ENCODE data around the gene MFAP2.

MFAP2 gene

DNA sequence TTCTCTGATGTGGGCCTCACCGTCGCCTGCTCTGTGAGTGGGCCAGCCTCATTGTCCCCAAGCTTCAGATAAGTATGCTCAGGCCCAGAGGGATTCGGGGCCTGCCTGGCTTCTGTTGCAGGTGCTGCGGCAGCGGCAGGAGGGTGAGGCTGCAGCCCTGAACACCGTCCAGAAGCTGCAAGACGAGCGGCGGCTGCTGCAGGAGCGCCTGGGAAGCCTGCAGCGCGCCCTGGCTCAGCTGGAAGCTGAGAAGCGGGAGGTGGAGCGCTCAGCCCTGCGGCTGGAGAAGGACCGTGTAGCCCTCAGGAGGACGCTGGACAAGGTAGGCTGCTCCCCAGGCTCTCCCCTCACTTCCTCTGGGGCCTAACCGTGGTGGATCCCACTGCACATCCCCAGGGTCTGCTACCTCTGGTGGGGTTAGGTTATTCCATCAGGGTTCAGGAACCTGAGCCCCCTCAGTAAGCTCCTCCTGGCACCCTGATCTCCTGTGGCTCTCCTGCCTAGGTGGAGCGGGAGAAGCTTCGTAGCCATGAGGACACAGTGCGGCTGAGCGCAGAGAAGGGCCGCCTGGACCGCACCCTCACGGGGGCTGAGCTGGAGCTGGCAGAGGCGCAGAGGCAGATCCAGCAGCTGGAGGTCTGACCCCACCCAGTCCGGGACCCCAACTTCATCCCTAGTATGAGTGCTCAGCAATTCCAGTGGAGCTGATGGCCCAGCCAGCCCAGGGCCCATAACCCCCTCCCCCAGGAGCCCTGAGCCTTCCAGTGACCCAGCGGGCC is 10.1 kb downstream of the MFAP2 start:
- ATAC-seq: no peak
- TF ChIP-seq SNAI2 (CRISPR knock-in tag; IDR thresholded peaks at IDR 0.05) (no peak), ZNF8 (CRISPR knock-in tag; IDR thresholded peaks at IDR 0.05) (no peak), ZFP30 (CRISPR knock-in tag; IDR thresholded peaks at IDR 0.05) (no peak), CSDC2 (CRISPR knock-in tag; IDR thresholded peaks at IDR 0.05) (no peak), ZNF70 (CRISPR knock-in tag; IDR thresholded peaks at IDR 0.05) (no peak), TCF4 (CRISPR knock-in tag; IDR thresholded peaks at IDR 0.05; ENCODE audit: borderline replicate concordance) (no peak), ZFP3 (CRISPR knock-in tag; IDR thresholded peaks at IDR 0.05) (no peak), ZC3H10 (CRISPR knock-in tag; IDR thresholded peaks at IDR 0.05) (no peak), ZNF565 (CRISPR knock-in tag; conservative IDR thresholded peaks at IDR 0.05; ENCODE audit: low read depth) (no peak), ESRRG (CRISPR knock-in tag; IDR thresholded peaks at IDR 0.05) (no peak), GLIS3 (CRISPR knock-in tag; IDR thresholded peaks at IDR 0.05) (no peak), PPARA (CRISPR knock-in tag; IDR thresholded peaks at IDR 0.05; ENCODE audit: borderline replicate concordance) (no peak), ISL1 (CRISPR knock-in tag; IDR thresholded peaks at IDR 0.05) (no peak), BACH2 (CRISPR knock-in tag; IDR thresholded peaks at IDR 0.05; ENCODE audit: borderline replicate concordance) (no peak), ARNTL (CRISPR knock-in tag; IDR thresholded peaks at IDR 0.05; ENCODE audit: borderline replicate concordance, low read depth) (no peak)
- TF ChIP-seq, protein P1, sequence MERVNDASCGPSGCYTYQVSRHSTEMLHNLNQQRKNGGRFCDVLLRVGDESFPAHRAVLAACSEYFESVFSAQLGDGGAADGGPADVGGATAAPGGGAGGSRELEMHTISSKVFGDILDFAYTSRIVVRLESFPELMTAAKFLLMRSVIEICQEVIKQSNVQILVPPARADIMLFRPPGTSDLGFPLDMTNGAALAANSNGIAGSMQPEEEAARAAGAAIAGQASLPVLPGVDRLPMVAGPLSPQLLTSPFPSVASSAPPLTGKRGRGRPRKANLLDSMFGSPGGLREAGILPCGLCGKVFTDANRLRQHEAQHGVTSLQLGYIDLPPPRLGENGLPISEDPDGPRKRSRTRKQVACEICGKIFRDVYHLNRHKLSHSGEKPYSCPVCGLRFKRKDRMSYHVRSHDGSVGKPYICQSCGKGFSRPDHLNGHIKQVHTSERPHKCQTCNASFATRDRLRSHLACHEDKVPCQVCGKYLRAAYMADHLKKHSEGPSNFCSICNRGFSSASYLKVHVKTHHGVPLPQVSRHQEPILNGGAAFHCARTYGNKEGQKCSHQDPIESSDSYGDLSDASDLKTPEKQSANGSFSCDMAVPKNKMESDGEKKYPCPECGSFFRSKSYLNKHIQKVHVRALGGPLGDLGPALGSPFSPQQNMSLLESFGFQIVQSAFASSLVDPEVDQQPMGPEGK (CRISPR knock-in tag; IDR thresholded peaks at IDR 0.05; ENCODE audit: borderline replicate concordance): no peak
- TF ChIP-seq, protein P2, sequence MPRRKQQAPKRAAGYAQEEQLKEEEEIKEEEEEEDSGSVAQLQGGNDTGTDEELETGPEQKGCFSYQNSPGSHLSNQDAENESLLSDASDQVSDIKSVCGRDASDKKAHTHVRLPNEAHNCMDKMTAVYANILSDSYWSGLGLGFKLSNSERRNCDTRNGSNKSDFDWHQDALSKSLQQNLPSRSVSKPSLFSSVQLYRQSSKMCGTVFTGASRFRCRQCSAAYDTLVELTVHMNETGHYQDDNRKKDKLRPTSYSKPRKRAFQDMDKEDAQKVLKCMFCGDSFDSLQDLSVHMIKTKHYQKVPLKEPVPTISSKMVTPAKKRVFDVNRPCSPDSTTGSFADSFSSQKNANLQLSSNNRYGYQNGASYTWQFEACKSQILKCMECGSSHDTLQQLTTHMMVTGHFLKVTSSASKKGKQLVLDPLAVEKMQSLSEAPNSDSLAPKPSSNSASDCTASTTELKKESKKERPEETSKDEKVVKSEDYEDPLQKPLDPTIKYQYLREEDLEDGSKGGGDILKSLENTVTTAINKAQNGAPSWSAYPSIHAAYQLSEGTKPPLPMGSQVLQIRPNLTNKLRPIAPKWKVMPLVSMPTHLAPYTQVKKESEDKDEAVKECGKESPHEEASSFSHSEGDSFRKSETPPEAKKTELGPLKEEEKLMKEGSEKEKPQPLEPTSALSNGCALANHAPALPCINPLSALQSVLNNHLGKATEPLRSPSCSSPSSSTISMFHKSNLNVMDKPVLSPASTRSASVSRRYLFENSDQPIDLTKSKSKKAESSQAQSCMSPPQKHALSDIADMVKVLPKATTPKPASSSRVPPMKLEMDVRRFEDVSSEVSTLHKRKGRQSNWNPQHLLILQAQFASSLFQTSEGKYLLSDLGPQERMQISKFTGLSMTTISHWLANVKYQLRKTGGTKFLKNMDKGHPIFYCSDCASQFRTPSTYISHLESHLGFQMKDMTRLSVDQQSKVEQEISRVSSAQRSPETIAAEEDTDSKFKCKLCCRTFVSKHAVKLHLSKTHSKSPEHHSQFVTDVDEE (CRISPR knock-in tag; IDR thresholded peaks at IDR 0.05): no peak
- TF ChIP-seq, protein P3, sequence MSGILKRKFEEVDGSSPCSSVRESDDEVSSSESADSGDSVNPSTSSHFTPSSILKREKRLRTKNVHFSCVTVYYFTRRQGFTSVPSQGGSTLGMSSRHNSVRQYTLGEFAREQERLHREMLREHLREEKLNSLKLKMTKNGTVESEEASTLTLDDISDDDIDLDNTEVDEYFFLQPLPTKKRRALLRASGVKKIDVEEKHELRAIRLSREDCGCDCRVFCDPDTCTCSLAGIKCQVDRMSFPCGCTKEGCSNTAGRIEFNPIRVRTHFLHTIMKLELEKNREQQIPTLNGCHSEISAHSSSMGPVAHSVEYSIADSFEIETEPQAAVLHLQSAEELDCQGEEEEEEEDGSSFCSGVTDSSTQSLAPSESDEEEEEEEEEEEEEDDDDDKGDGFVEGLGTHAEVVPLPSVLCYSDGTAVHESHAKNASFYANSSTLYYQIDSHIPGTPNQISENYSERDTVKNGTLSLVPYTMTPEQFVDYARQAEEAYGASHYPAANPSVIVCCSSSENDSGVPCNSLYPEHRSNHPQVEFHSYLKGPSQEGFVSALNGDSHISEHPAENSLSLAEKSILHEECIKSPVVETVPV (CRISPR knock-in tag; IDR thresholded peaks at IDR 0.05): no peak

DNA sequence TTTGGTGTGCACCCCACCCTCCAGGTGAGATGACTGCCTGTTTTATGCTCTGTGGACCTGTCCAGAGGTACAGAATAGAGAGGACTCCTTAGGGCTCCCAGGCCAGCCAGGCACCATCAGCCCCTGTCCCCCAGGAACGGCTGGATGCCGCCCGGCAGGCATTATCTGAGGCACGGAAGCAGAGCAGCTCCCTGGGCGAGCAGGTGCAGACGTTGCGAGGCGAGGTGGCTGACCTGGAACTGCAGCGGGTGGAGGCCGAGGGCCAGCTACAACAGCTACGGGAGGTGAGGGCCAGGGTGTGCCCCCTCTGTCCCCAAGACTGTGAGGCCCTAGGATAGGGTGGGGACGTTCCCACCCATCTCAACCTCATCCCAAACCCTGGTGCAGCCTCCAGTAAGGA is 10.8 kb downstream of the MFAP2 start:
- ATAC-seq: no peak
- TF ChIP-seq ZFP3 (CRISPR knock-in tag; IDR thresholded peaks at IDR 0.05) (no peak), OSR1 (CRISPR knock-in tag; IDR thresholded peaks at IDR 0.05) (no peak), ZC3H10 (CRISPR knock-in tag; IDR thresholded peaks at IDR 0.05) (no peak), RARB (CRISPR knock-in tag; IDR thresholded peaks at IDR 0.05) (no peak), CSDC2 (CRISPR knock-in tag; IDR thresholded peaks at IDR 0.05) (no peak), GLIS3 (CRISPR knock-in tag; IDR thresholded peaks at IDR 0.05) (no peak), TOX (CRISPR knock-in tag; IDR thresholded peaks at IDR 0.05; ENCODE audit: borderline replicate concordance) (no peak), ISL1 (CRISPR knock-in tag; IDR thresholded peaks at IDR 0.05) (no peak), ZFP30 (CRISPR knock-in tag; IDR thresholded peaks at IDR 0.05) (no peak), BACH2 (CRISPR knock-in tag; IDR thresholded peaks at IDR 0.05; ENCODE audit: borderline replicate concordance) (no peak), ESRRG (CRISPR knock-in tag; IDR thresholded peaks at IDR 0.05) (no peak), PPARA (CRISPR knock-in tag; IDR thresholded peaks at IDR 0.05; ENCODE audit: borderline replicate concordance) (no peak), TCF4 (CRISPR knock-in tag; IDR thresholded peaks at IDR 0.05; ENCODE audit: borderline replicate concordance) (no peak), ZNF70 (CRISPR knock-in tag; IDR thresholded peaks at IDR 0.05) (no peak)
- TF ChIP-seq, protein P4, sequence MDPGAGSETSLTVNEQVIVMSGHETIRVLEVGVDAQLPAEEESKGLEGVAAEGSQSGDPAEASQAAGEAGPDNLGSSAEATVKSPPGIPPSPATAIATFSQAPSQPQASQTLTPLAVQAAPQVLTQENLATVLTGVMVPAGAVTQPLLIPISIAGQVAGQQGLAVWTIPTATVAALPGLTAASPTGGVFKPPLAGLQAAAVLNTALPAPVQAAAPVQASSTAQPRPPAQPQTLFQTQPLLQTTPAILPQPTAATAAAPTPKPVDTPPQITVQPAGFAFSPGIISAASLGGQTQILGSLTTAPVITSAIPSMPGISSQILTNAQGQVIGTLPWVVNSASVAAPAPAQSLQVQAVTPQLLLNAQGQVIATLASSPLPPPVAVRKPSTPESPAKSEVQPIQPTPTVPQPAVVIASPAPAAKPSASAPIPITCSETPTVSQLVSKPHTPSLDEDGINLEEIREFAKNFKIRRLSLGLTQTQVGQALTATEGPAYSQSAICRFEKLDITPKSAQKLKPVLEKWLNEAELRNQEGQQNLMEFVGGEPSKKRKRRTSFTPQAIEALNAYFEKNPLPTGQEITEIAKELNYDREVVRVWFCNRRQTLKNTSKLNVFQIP (CRISPR knock-in tag; IDR thresholded peaks at IDR 0.05; ENCODE audit: borderline replicate concordance, low read depth): no peak
- TF ChIP-seq, protein P3 (CRISPR knock-in tag; IDR thresholded peaks at IDR 0.05): no peak
- TF ChIP-seq, protein P1 (CRISPR knock-in tag; IDR thresholded peaks at IDR 0.05; ENCODE audit: borderline replicate concordance): no peak
